Neuron (in vitro differentiated cells): Measurements from ENCODE around the gene ACTR6.
"Not testable (repeated sequence)": the region's sequence is repeated elsewhere in the genome, so short reads cannot be mapped to it uniquely, and the experiment has no call there.

Source experiments
- H2AFZ ChIP-seq: one replicate; pipeline ENCODE4 v1.6.1; 2013; ENCODE audit warnings: low read depth, mild to moderate bottlenecking, inconsistent platforms, low read length, moderate library complexity
- H3K27me3 ChIP-seq: one replicate; pipeline ENCODE4 v1.6.1; 2013; ENCODE audit warnings: low read length; ENCODE audit not compliant: insufficient read depth
- H3K36me3 ChIP-seq: one replicate; pipeline ENCODE4 v1.6.1; 2013; ENCODE audit warnings: low read length; ENCODE audit not compliant: insufficient read depth
- H3K4me1 ChIP-seq: one replicate; pipeline ENCODE4 v1.6.1; 2013; ENCODE audit warnings: low read length; ENCODE audit not compliant: insufficient read depth
- H3K4me3 ChIP-seq: 2 replicates; pipeline ENCODE4 v1.5.1; 2013; ENCODE audit warnings: mild to moderate bottlenecking, low read length, moderate library complexity
- H3K9me3 ChIP-seq: one replicate; pipeline ENCODE4 v1.6.1; 2013; ENCODE audit warnings: low read length

ACTR6 gene

GRCh38 chr12:100168562-100168961 is 32.1 kb upstream of the ACTR6 start:
- H3K4me3 ChIP-seq = no peak overlapping the region
- H3K27me3 ChIP-seq = no peaks in the 10 kb centered on the region
- H3K9me3 ChIP-seq = no peaks in the 10 kb centered on the region
- H3K4me1 ChIP-seq = peaks cover 12% of the 10 kb centered on the region
- H2AFZ ChIP-seq = no peak overlapping the region
- no peaks in the 10 kb centered on the region for H3K36me3 ChIP-seq

GRCh38 chr12:100169345-100169744 is 31.3 kb upstream of the ACTR6 start:
- no peaks in the 10 kb centered on the region for H3K9me3 ChIP-seq
- no peaks in the 10 kb centered on the region for H3K36me3 ChIP-seq
- peaks cover 6% of the 10 kb centered on the region for H3K4me1 ChIP-seq

GRCh38 chr12:100170313-100170858 is 30.2 kb upstream of the ACTR6 start:
- no peaks in the 10 kb centered on the region for H3K4me1 ChIP-seq
- no peaks in the 10 kb centered on the region for H3K36me3 ChIP-seq
- no peak overlapping the region for H2AFZ ChIP-seq
- no peaks in the 10 kb centered on the region for H3K9me3 ChIP-seq
- H3K27me3 ChIP-seq = no peaks in the 10 kb centered on the region
- no peak overlapping the region for H3K4me3 ChIP-seq

More at GRCh38 chr12:100169345-100169744, 31.3 kb upstream of the ACTR6 start:
- Histone ChIP-seq H2AFZ (no peak overlapping the region), H3K27me3 (no peaks in the 10 kb centered on the region), H3K4me3 (no peak overlapping the region)

GRCh38 chr12:100171248-100171647 is 29.4 kb upstream of the ACTR6 start:
- no peak overlapping the region for H2AFZ ChIP-seq
- no peaks in the 10 kb centered on the region for H3K36me3 ChIP-seq
- no peaks in the 10 kb centered on the region for H3K27me3 ChIP-seq
- H3K4me1 ChIP-seq = no peaks in the 10 kb centered on the region
- no peak overlapping the region for H3K4me3 ChIP-seq
- H3K9me3 ChIP-seq = no peaks in the 10 kb centered on the region

GRCh38 chr12:100173111-100173510 is 27.5 kb upstream of the ACTR6 start:
- Histone ChIP-seq H3K9me3 (no peaks in the 10 kb centered on the region), H3K27me3 (no peaks in the 10 kb centered on the region), H3K36me3 (no peaks in the 10 kb centered on the region), H3K4me1 (no peaks in the 10 kb centered on the region), H3K4me3 (no peak overlapping the region), H2AFZ (no peak overlapping the region)

GRCh38 chr12:100174495-100174894 is 26.1 kb upstream of the ACTR6 start:
- H3K4me1 ChIP-seq = no peaks in the 10 kb centered on the region
- no peaks in the 10 kb centered on the region for H3K27me3 ChIP-seq
- no peaks in the 10 kb centered on the region for H3K9me3 ChIP-seq
- H2AFZ ChIP-seq = no peak overlapping the region
- no peaks in the 10 kb centered on the region for H3K36me3 ChIP-seq
- H3K4me3 ChIP-seq = no peak overlapping the region

GRCh38 chr12:100176493-100176892 is 24.1 kb upstream of the ACTR6 start:
- H3K4me3 ChIP-seq, H3K4me1 ChIP-seq, H3K36me3 ChIP-seq, H2AFZ ChIP-seq, H3K27me3 ChIP-seq, H3K9me3 ChIP-seq: not testable (repeated sequence)

- Histone ChIP-seq H3K27me3 (no peaks in the 10 kb centered on the region), H3K36me3 (no peaks in the 10 kb centered on the region), H3K4me1 (no peaks in the 10 kb centered on the region), H3K9me3 (no peaks in the 10 kb centered on the region), H2AFZ (no peak overlapping the region), H3K4me3 (no peak overlapping the region)
Observed at GRCh38 chr12:100179252-100179651, 21.4 kb upstream of the ACTR6 start.

- no peaks in the 10 kb centered on the region for H3K27me3 ChIP-seq
- H3K4me1 ChIP-seq = no peaks in the 10 kb centered on the region
- no peak overlapping the region for H2AFZ ChIP-seq
- H3K4me3 ChIP-seq = no peak overlapping the region
- no peaks in the 10 kb centered on the region for H3K9me3 ChIP-seq
- no peaks in the 10 kb centered on the region for H3K36me3 ChIP-seq
Observed at GRCh38 chr12:100184549-100185145, 16.0 kb upstream of the ACTR6 start.

- H2AFZ ChIP-seq = no peak overlapping the region
- H3K4me3 ChIP-seq = no peak overlapping the region
- H3K4me1 ChIP-seq = no peaks in the 10 kb centered on the region
- H3K36me3 ChIP-seq = no peaks in the 10 kb centered on the region
- H3K9me3 ChIP-seq = no peaks in the 10 kb centered on the region
- H3K27me3 ChIP-seq = no peaks in the 10 kb centered on the region
Observed at GRCh38 chr12:100185361-100185894, 15.2 kb upstream of the ACTR6 start.

GRCh38 chr12:100186071-100186470 is 14.5 kb upstream of the ACTR6 start:
- H3K4me1 ChIP-seq = no peaks in the 10 kb centered on the region
- no peaks in the 10 kb centered on the region for H3K9me3 ChIP-seq
- H3K36me3 ChIP-seq = no peaks in the 10 kb centered on the region
- H2AFZ ChIP-seq = no peak overlapping the region
- no peak overlapping the region for H3K4me3 ChIP-seq
- H3K27me3 ChIP-seq = no peaks in the 10 kb centered on the region

- Histone ChIP-seq H3K36me3 (no peaks in the 10 kb centered on the region), H3K4me1 (no peaks in the 10 kb centered on the region), H3K27me3 (no peaks in the 10 kb centered on the region), H2AFZ (no peak overlapping the region), H3K9me3 (no peaks in the 10 kb centered on the region), H3K4me3 (no peak overlapping the region)
Observed at GRCh38 chr12:100187068-100187467, 13.5 kb upstream of the ACTR6 start.

- H3K9me3 ChIP-seq = no peaks in the 10 kb centered on the region
- H3K4me3 ChIP-seq = no peak overlapping the region
Observed at GRCh38 chr12:100187857-100188519, 12.6 kb upstream of the ACTR6 start.

More at GRCh38 chr12:100187857-100188519, 12.6 kb upstream of the ACTR6 start:
- Histone ChIP-seq H3K27me3 (no peaks in the 10 kb centered on the region), H2AFZ (no peak overlapping the region), H3K4me1 (no peaks in the 10 kb centered on the region), H3K36me3 (no peaks in the 10 kb centered on the region)
